Heart left ventricle (tissue), 16 donors: ENCODE data around the gene SMARCB1. TPM values are rescaled to one million over a fixed set of nuclear protein-coding genes. Genes with fewer than 3 reads are reported as not detected.

Experiments used
- ATAC-seq, 4 donors: fragments of 200-7000 bp; cut with Tn5 transposase; one replicate each; pipeline ENCODE4 v1.9.1; 2020 to 2022; ENCODE audit warnings: moderate library complexity in 4 of 4, mild to moderate bottlenecking in 3 of 4, moderate number of reproducible peaks in 1 of 4
- DNase-seq, 5 donors: peaks; one replicate each; pipeline ENCODE4 v3.0.0-alpha.2; 2020
- H3K27ac ChIP-seq, 12 donors: fragments of 200-600 bp; sonication (generic) in 4 of 12; one replicate each; pipeline versions ENCODE4 v1.5.0 to v1.8.0; 2016 to 2022; ENCODE audit warnings: mild to moderate bottlenecking in 2 of 12
- H3K27me3 ChIP-seq, 9 donors: fragments of 200-600 bp; sonication (generic) in 2 of 9; one replicate each; pipeline versions ENCODE4 v1.5.1 to v1.8.0; 2016 to 2022; ENCODE audit warnings: mild to moderate bottlenecking in 3 of 9
- H3K36me3 ChIP-seq, 9 donors: fragments of 200-600 bp; sonication (generic) in 2 of 9; one replicate each; pipeline versions ENCODE4 v1.5.0 to v1.8.0; 2018 to 2022; ENCODE audit warnings: mild to moderate bottlenecking in 2 of 9
- H3K4me1 ChIP-seq, 12 donors: fragments of 200-600 bp; sonication (generic) in 4 of 12; one replicate each; pipeline versions ENCODE4 v1.5.0 to v1.8.0; 2016 to 2022; ENCODE audit warnings: mild to moderate bottlenecking in 3 of 12
- H3K4me3 ChIP-seq, 12 donors: fragments of 200-600 bp; sonication (generic) in 4 of 12; one replicate each; pipeline versions ENCODE4 v1.5.0 to v1.8.0; 2017 to 2022; ENCODE audit warnings: mild to moderate bottlenecking in 9 of 12, moderate library complexity in 4 of 12
- H3K9me3 ChIP-seq, 12 donors: fragments of 200-600 bp; sonication (generic) in 4 of 12; one replicate each; pipeline versions ENCODE4 v1.5.0 to v1.8.0; 2016 to 2022; ENCODE audit warnings: mild to moderate bottlenecking in 1 of 12
- CTCF ChIP-seq, 12 donors: fragments of 200-600 bp; sonication (generic) in 4 of 12; IDR thresholded peaks; one replicate each; pipeline versions ENCODE4 v1.5.0 to v1.8.0; 2018 to 2022; ENCODE audit warnings: antibody characterized with exemption in 12 of 12, mild to moderate bottlenecking in 5 of 12
- POLR2A ChIP-seq, 2 donors: fragments of 450-650 bp; IDR thresholded peaks; one replicate each; pipeline ENCODE4 v1.6.1; 2017; ENCODE audit warnings: antibody characterized with exemption in 2 of 2, mild to moderate bottlenecking in 2 of 2, moderate library complexity in 2 of 2
- WGBS, 4 donors: extraction: QIAGEN DNeasy Blood & Tissue Kit in 2 of 4; methylation state at CpG; one replicate each; pipeline versions ENCODE4 v1.1.5 to v1.1.7; 2013 to 2018; 5-methylcytosine and 5-hydroxymethylcytosine counted together
- intact Hi-C, 10 donors: fragments of 100-400 bp; cut with DNase I; formaldehyde crosslinking; loops; one replicate each; pipeline versions ENCODE4 v1.11.1 to v1.14.2; 2022
- polyA plus RNA-seq, 2 donors: library from polyadenylated mRNA; stranded (reverse); fragments of 200-250 nt; gene quantifications; one replicate each; pipeline ENCODE4 v1.2.3, GENCODE V29; 2013
- total RNA-seq, 9 donors: library from RNA; depleted of rRNA in 2 of 9; stranded (reverse); fragments of >200 nt in 2 of 9; fragmentation: NEBNext Ultra II Directional in 3 of 9; extraction: Animal tissue kit (Norgen Biotek cat#: 25700) in 3 of 9; gene quantifications; one replicate each; pipeline versions ENCODE4 v1.1.0 to v1.2.4, GENCODE V29; 2016 to 2023
- donor health status: ischemic (EF 13 %, LVEDD 7.1; RV severe dilation, severe dysfunction).
- donor health status: healthy with polysubstance abuse.
- donor health status: DM: no; HTN: yes; CAD: no.
- donor health status: DM: no; HTN: no; CAD: no.
- donor health status: ischemic (EF 25% LVEDD 6.9; RV normal size, moderate dysfunction).
- donor health status: ischemic (EF 25% LVEDD 5.7; RV mildly dilated, moderate dysfunction).
- donor health status: healthy.
- donor health status: DM: yes; HTN: yes; CAD: no.
- donor health status: ischemic (EF 35%, LVEDD 5.7; RV mildly dilated, moderate dysfunction).
- donor health status: nonischemic (EF 11% LVEDD 7.7; RV severe dilation, severe dysfunction).
- donor health status: DM: yes; HTN: yes; CAD: no.
- donor health status: PGD.
- donor health status: ischemic (EF 29% LVEDD 5.4; RV normal size, mild dysfunction).
- donor health status: nonischemic (EF 23%, LVEDD 6.1; RV moderate dilation, normal function).

The SMARCB1 gene
- total and polyA plus RNA-seq, 11 donors: 30.2 to 75.3 (median 45.6) TPM

- intact Hi-C loops: loop anchor here in 3 of 10 donors (2.0 to 10.0 kb wide), 3 partner anchors 13 to 481 kb away; partner anchors contain the start of gene SMARCB1 (in 1 of the 3)
- H3K27ac ChIP-seq: peak overlapping the region in 10 of 12 donors; percentile 58 to 78 (median 70)
- 41 to 63% (median 51%) methylated on average over 7 of the region's 7 CpGs for WGBS, 4 donors
- DNase-seq (peak in 3 of 5 donors; percentile 37 to 75 (median 39)), ATAC-seq (peak; percentile 36 to 71 (median 53))
- TF ChIP-seq CTCF (IDR thresholded peaks at IDR 0.05): no peak
- H3K27me3 ChIP-seq: peaks cover 0 to 3% (median 0%) of the 10 kb centered on the region in 9 donors
- peaks cover 0 to 62% (median 35%) of the 10 kb centered on the region in 12 donors for H3K4me1 ChIP-seq
- no peaks in the 10 kb centered on the region for H3K36me3 ChIP-seq
- no peaks in the 10 kb centered on the region for H3K9me3 ChIP-seq
- peak overlapping the region in 10 of 12 donors; percentile 41 to 71 (median 58) for H3K4me3 ChIP-seq
These were observed 13.2 kb upstream of the SMARCB1 start for GRCh38 chr22:23773483-23774113.

GRCh38 chr22:23774114-23774921 is 12.4 kb upstream of the SMARCB1 start:
- intact Hi-C loops: loop anchor here in 2 of 10 donors (5.0 to 10.0 kb wide), 2 partner anchors 73 to 480 kb away; no protein-coding TSS in a partner anchor
- Histone ChIP-seq H3K4me1 (peaks cover 0 to 57% (median 32%) of the 10 kb centered on the region in 12 donors), H3K4me3 (no peak overlapping the region), H3K27me3 (peaks cover 0 to 3% (median 0%) of the 10 kb centered on the region in 9 donors), H3K9me3 (no peaks in the 10 kb centered on the region), H3K27ac (peak overlapping the region in 5 of 12 donors; percentile 58 to 78 (median 77)), H3K36me3 (no peaks in the 10 kb centered on the region)
- no peak for DNase-seq
- ATAC-seq: no peak
- TF ChIP-seq POLR2A (IDR thresholded peaks at IDR 0.05) (no peak), CTCF (IDR thresholded peaks at IDR 0.05) (no peak)
- WGBS, 4 donors: 71 to 77% (median 74%) methylated on average over 12 of the region's 12 CpGs

GRCh38 chr22:23774922-23775436 is 11.8 kb upstream of the SMARCB1 start:
- ATAC-seq: no peak
- no peaks in the 10 kb centered on the region for H3K36me3 ChIP-seq
- H3K4me1 ChIP-seq: peaks cover 0 to 57% (median 32%) of the 10 kb centered on the region in 12 donors
- H3K27me3 ChIP-seq: peaks cover 0 to 3% (median 0%) of the 10 kb centered on the region in 9 donors
- TF ChIP-seq POLR2A (IDR thresholded peaks at IDR 0.05): no peak
- TF ChIP-seq CTCF (IDR thresholded peaks at IDR 0.05): no peak
- peak overlapping the region in 1 of 12 donors; percentile 7 for H3K27ac ChIP-seq
- intact Hi-C loops: loop anchor here in 2 of 10 donors (5.0 to 10.0 kb wide), 2 partner anchors 72 to 480 kb away; no protein-coding TSS in a partner anchor
- H3K9me3 ChIP-seq: no peaks in the 10 kb centered on the region
- no peak for DNase-seq
- no peak overlapping the region for H3K4me3 ChIP-seq
- 63 to 74% (median 68%) methylated on average over 2 of the region's 2 CpGs for WGBS, 4 donors
